Activated CD8-positive, alpha-beta T cell treated with anti-CD3 and anti-CD28 coated beads, Interleukin-2, amount 10 ng/mL, durations not matched to agents 7 days and 5 days (primary cell): ENCODE results near the gene GNPTG. TPM values are rescaled to one million over a fixed set of nuclear protein-coding genes. Genes with fewer than 3 reads are reported as not detected.

Experiments
- ATAC-seq: fragments of 150-1000 bp; cut with Tn5 transposase; one replicate; pipeline ENCODE4 v1.10.0; 2021; ENCODE audit warnings: moderate library complexity
- CTCF ChIA-PET: fragments of 350-600 bp; sonication (Branson Sonifier 250); formaldehyde crosslinking; loops from one replicate; lab custom pipeline; 2021; ENCODE audit warnings: antibody characterized with exemption; lab: Charles Lee
- POLR2A ChIA-PET: fragments of 350-600 bp; sonication (Branson Sonifier 250); formaldehyde crosslinking; loops from one replicate; lab custom pipeline; 2021; ENCODE audit warnings: antibody characterized with exemption; lab: Charles Lee
- DNase-seq: peaks from one replicate; pipeline ENCODE4 v3.0.0-alpha.2; 2020
- H3K27ac Mint-ChIP-seq: one replicate; pipeline ENCODE4 v1.8.0; 2021; ENCODE audit warnings: mild to moderate bottlenecking, mixed read lengths
- H3K27me3 Mint-ChIP-seq: one replicate; pipeline ENCODE4 v1.8.0; 2021; ENCODE audit warnings: low read depth, mixed read lengths
- H3K36me3 Mint-ChIP-seq: one replicate; pipeline ENCODE4 v1.8.0; 2021; ENCODE audit warnings: low read depth, mixed read lengths
- H3K4me1 Mint-ChIP-seq: one replicate; pipeline ENCODE4 v1.8.0; 2021; ENCODE audit warnings: low read depth, mixed read lengths
- H3K4me3 Mint-ChIP-seq: one replicate; pipeline ENCODE4 v1.8.0; 2021; ENCODE audit warnings: mild to moderate bottlenecking, mixed read lengths
- H3K9me3 Mint-ChIP-seq: one replicate; pipeline ENCODE4 v1.8.0; 2022; ENCODE audit warnings: mixed read lengths; ENCODE audit not compliant: insufficient read depth
- total RNA-seq, 2 experiments: library from RNA; stranded (reverse); gene quantifications; one replicate each; pipeline ENCODE4 v1.2.3, GENCODE V29; 2021

The GNPTG gene
- total RNA-seq, 2 experiments from 2014 or later, result 24.2 to 25.1 TPM

- DNase-seq (no peak), ATAC-seq (no peak)
- ChIA-PET POLR2A (no interaction called here), CTCF (interaction anchor here (1.6 kb wide), 1 partner anchor 12 kb away, joined by 3 read pairs; no protein-coding TSS in a partner anchor)
- Mint-ChIP-seq H3K36me3 (no peaks in the 10 kb centered on the region), H3K4me1 (peaks cover 10% of the 10 kb centered on the region), H3K4me3 (no peak overlapping the region), H3K9me3 (no peaks in the 10 kb centered on the region), H3K27me3 (peaks cover 29% of the 10 kb centered on the region), H3K27ac (no peak overlapping the region)
Observed at GRCh38 chr16:1336619-1337018, 15.1 kb upstream of the GNPTG start.

- H3K9me3 Mint-ChIP-seq, result no peaks in the 10 kb centered on the region
- no peak overlapping the region for H3K4me3 Mint-ChIP-seq
- H3K4me1 Mint-ChIP-seq, result peaks cover 11% of the 10 kb centered on the region
- ChIA-PET CTCF (no interaction called here), POLR2A (no interaction called here)
- peaks cover 20% of the 10 kb centered on the region for H3K27me3 Mint-ChIP-seq
- no peaks in the 10 kb centered on the region for H3K36me3 Mint-ChIP-seq
- no peak overlapping the region for H3K27ac Mint-ChIP-seq
- DNase-seq (no peak), ATAC-seq (no peak)
Observed at GRCh38 chr16:1337486-1337885, 14.2 kb upstream of the GNPTG start.

GRCh38 chr16:1338119-1338730 is 13.5 kb upstream of the GNPTG start:
- Mint-ChIP-seq H3K27me3 (peaks cover 17% of the 10 kb centered on the region), H3K4me3 (no peak overlapping the region), H3K9me3 (no peaks in the 10 kb centered on the region), H3K27ac (no peak overlapping the region), H3K36me3 (no peaks in the 10 kb centered on the region), H3K4me1 (peaks cover 14% of the 10 kb centered on the region)
- CTCF ChIA-PET, result no interaction called here
- ATAC-seq (no peak), DNase-seq (peak; percentile 55)
- POLR2A ChIA-PET, result no interaction called here

- DNase-seq, result no peak
- H3K9me3 Mint-ChIP-seq, result no peaks in the 10 kb centered on the region
- no peak overlapping the region for H3K4me3 Mint-ChIP-seq
- CTCF ChIA-PET, result no interaction called here
- peaks cover 17% of the 10 kb centered on the region for H3K4me1 Mint-ChIP-seq
- no peak for ATAC-seq
- peaks cover 17% of the 10 kb centered on the region for H3K27me3 Mint-ChIP-seq
- no peaks in the 10 kb centered on the region for H3K36me3 Mint-ChIP-seq
- no peak overlapping the region for H3K27ac Mint-ChIP-seq
- POLR2A ChIA-PET, result no interaction called here
Observed at GRCh38 chr16:1338855-1339675, 12.7 kb upstream of the GNPTG start.

GRCh38 chr16:1340730-1341494 is 10.8 kb upstream of the GNPTG start:
- ChIA-PET CTCF (no interaction called here), POLR2A (no interaction called here)
- DNase-seq (no peak), ATAC-seq (no peak)
- Mint-ChIP-seq H3K9me3 (no peaks in the 10 kb centered on the region), H3K36me3 (no peaks in the 10 kb centered on the region), H3K4me3 (no peak overlapping the region), H3K4me1 (peaks cover 17% of the 10 kb centered on the region), H3K27me3 (peaks cover 5% of the 10 kb centered on the region), H3K27ac (peak overlapping the region; percentile 34)

GRCh38 chr16:1341495-1342420 is 10.0 kb upstream of the GNPTG start:
- ATAC-seq, result no peak
- ChIA-PET CTCF (interaction anchor here (1.5 kb wide), 1 partner anchor 10 kb away, joined by 8 read pairs; no protein-coding TSS in a partner anchor), POLR2A (interaction anchor here (0.6 to 1.6 kb wide), 3 partner anchors 10 to 30 kb away, joined by 3 to 6 read pairs (median 5); no protein-coding TSS in a partner anchor)
- H3K4me1 Mint-ChIP-seq, result peaks cover 17% of the 10 kb centered on the region
- peak overlapping the region; percentile 72 for H3K4me3 Mint-ChIP-seq
- no peak for DNase-seq
- H3K27ac Mint-ChIP-seq, result peak overlapping the region; percentile 81
- no peaks in the 10 kb centered on the region for H3K27me3 Mint-ChIP-seq
- H3K9me3 Mint-ChIP-seq, result no peaks in the 10 kb centered on the region
- H3K36me3 Mint-ChIP-seq, result no peaks in the 10 kb centered on the region

GRCh38 chr16:1342526-1343427 is 9.0 kb upstream of the GNPTG start:
- Mint-ChIP-seq H3K27me3 (no peaks in the 10 kb centered on the region), H3K27ac (peak overlapping the region; percentile 81), H3K9me3 (no peaks in the 10 kb centered on the region), H3K4me1 (peaks cover 17% of the 10 kb centered on the region), H3K4me3 (peak overlapping the region; percentile 72), H3K36me3 (no peaks in the 10 kb centered on the region)
- DNase-seq, result peak; percentile 98
- ChIA-PET CTCF (interaction anchor here (1.2 to 1.5 kb wide), 2 partner anchors 11 to 42 kb away, joined by 4 to 8 read pairs; no protein-coding TSS in a partner anchor), POLR2A (interaction anchor here (1.0 to 1.6 kb wide), 4 partner anchors 11 to 78 kb away, joined by 4 to 6 read pairs (median 4); partner anchors contain the start of gene UBE2I)
- ATAC-seq, result peak; percentile 95

GRCh38 chr16:1343428-1344242 is 8.1 kb upstream of the GNPTG start:
- Mint-ChIP-seq H3K27ac (peak overlapping the region; percentile 81), H3K27me3 (no peaks in the 10 kb centered on the region)

GRCh38 chr16:1344499-1344898 is 7.2 kb upstream of the GNPTG start:
- H3K9me3 Mint-ChIP-seq, result no peaks in the 10 kb centered on the region
- DNase-seq (no peak), ATAC-seq (no peak)
- H3K27ac Mint-ChIP-seq, result no peak overlapping the region
- no peak overlapping the region for H3K4me3 Mint-ChIP-seq
- H3K36me3 Mint-ChIP-seq, result no peaks in the 10 kb centered on the region
- CTCF ChIA-PET, result interaction anchor here (1.1 kb wide), 1 partner anchor 21 kb away, joined by 3 read pairs; no protein-coding TSS in a partner anchor
- POLR2A ChIA-PET, result no interaction called here
- H3K27me3 Mint-ChIP-seq, result no peaks in the 10 kb centered on the region
- H3K4me1 Mint-ChIP-seq, result peaks cover 17% of the 10 kb centered on the region

More at GRCh38 chr16:1343428-1344242, 8.1 kb upstream of the GNPTG start:
- ATAC-seq (no peak), DNase-seq (no peak)
- Mint-ChIP-seq H3K9me3 (no peaks in the 10 kb centered on the region), H3K36me3 (no peaks in the 10 kb centered on the region), H3K4me3 (peak overlapping the region; percentile 72), H3K4me1 (peaks cover 17% of the 10 kb centered on the region)
- ChIA-PET CTCF (interaction anchor here (1.2 to 1.5 kb wide), 2 partner anchors 12 to 43 kb away, joined by 4 to 8 read pairs; no protein-coding TSS in a partner anchor), POLR2A (interaction anchor here (1.0 to 1.6 kb wide), 3 partner anchors 12 to 78 kb away, joined by 4 to 6 read pairs (median 4); partner anchors contain the start of gene UBE2I)
